ENCODE results near the gene GPR148.

DNA sequence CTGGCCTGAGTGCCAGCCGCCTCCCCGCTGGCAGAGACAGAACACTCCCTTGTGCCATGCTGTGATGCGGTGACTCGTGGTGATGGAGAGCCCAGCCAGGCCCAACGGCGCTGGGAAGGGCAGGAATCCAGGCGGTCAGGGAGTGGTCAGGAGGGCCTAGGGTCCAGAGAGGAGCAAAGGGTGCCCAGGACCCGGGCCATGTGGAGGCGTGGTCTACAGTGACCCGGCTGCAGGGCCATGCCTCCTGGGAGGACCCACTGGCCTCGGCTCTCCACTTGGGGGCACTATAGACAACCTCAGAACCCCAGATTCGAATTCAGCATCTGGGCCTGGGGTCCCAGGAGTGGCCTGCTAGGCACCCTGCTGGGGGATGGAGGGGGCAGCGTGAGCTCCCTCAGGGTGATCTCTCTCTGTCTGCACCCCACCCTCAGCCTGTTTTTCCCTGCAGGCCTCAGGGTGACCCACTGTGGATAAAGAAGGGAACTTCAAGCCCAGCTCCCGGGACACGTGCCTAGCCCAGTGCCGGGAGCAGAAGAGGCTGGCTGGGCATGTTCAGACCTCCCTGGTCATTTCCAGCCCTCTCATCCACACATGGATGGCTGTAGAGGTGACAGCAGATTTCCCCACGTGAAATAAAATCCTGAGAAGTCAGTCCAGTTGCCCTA, 39.5 kb downstream of the GPR148 start:
- TF ChIP-seq YY1 (IDR thresholded peaks at IDR 0.05; ENCODE audit: extremely low read depth, insufficient replicate concordance, low read depth, low read length) (no peak), EZH2 (IDR thresholded peaks at IDR 0.05) (no peak)

Data from HCT116 (cell line).